Nephron progenitor cell (in vitro differentiated cells): ENCODE results near the gene MEI1.

Source experiments
- DNase-seq: peaks from one replicate; pipeline ENCODE4 v3.0.0; 2021
- H3K27ac Mint-ChIP-seq: 2 replicates; pipeline ENCODE4 v1.8.0; 2021; ENCODE audit warnings: mild to moderate bottlenecking, moderate library complexity, mixed read lengths
- H3K27me3 Mint-ChIP-seq: 2 replicates; pipeline ENCODE4 v1.8.0; 2021; ENCODE audit warnings: mild to moderate bottlenecking, low read depth, mixed read lengths; ENCODE audit not compliant: poor library complexity
- H3K36me3 Mint-ChIP-seq: 2 replicates; pipeline ENCODE4 v1.8.0; 2021; ENCODE audit warnings: low read depth, mixed read lengths
- H3K4me1 Mint-ChIP-seq: 2 replicates; pipeline ENCODE4 v1.8.0; 2021; ENCODE audit warnings: mixed read lengths
- H3K4me3 Mint-ChIP-seq: 2 replicates; pipeline ENCODE4 v1.8.0; 2021; ENCODE audit warnings: mild to moderate bottlenecking, moderate library complexity, mixed read lengths
- H3K9me3 Mint-ChIP-seq: 2 replicates; pipeline ENCODE4 v1.8.0; 2021; ENCODE audit warnings: mild to moderate bottlenecking, moderate library complexity, mixed read lengths
- CTCF ChIP-seq: fragments of 200-600 bp; sonication (generic); IDR thresholded peaks from 2 replicates; pipeline ENCODE4 v1.5.0; 2021; ENCODE audit warnings: antibody characterized with exemption

Gene MEI1

GRCh38 chr22:41847300-41847699, 148.0 kb downstream of the MEI1 start:
- no peaks in the 10 kb centered on the region for H3K9me3 Mint-ChIP-seq
- DNase-seq = no peak
- H3K27ac Mint-ChIP-seq = peak overlapping the region; percentile 50
- peaks cover 37% of the 10 kb centered on the region for H3K4me1 Mint-ChIP-seq
- H3K27me3 Mint-ChIP-seq = no peaks in the 10 kb centered on the region
- H3K4me3 Mint-ChIP-seq = no peak overlapping the region
- peaks cover 57% of the 10 kb centered on the region for H3K36me3 Mint-ChIP-seq
- TF ChIP-seq CTCF = no peak

GRCh38 chr22:41848468-41848867, 149.2 kb downstream of the MEI1 start:
- Mint-ChIP-seq H3K27me3 (no peaks in the 10 kb centered on the region), H3K27ac (no peak overlapping the region), H3K9me3 (no peaks in the 10 kb centered on the region), H3K4me3 (no peak overlapping the region), H3K36me3 (peaks cover 58% of the 10 kb centered on the region), H3K4me1 (peaks cover 44% of the 10 kb centered on the region)
- DNase-seq = no peak
- TF ChIP-seq CTCF = no peak
